PC-3 (cell line): ENCODE results near the gene GRIK1. TPM values are rescaled to one million over a fixed set of nuclear protein-coding genes. Genes with fewer than 3 reads are reported as not detected.

Experiments used
- ATAC-seq: fragments of 200-7000 bp; cut with Tn5 transposase; 2 replicates; pipeline ENCODE4 v1.9.1; 2020; ENCODE audit warnings: mild to moderate bottlenecking, moderate library complexity
- BruUV-seq: library from RNA; stranded (reverse); fragments of 400-500 nt; replicated peaks from 2 replicates; lab custom pipeline; 2021; lab: Mats Ljungman, UMichigan
- CTCF ChIA-PET: fragments of 300-600 bp; sonication (Branson Sonifier 250); formaldehyde crosslinking; loops from one replicate; lab custom pipeline; 2022; ENCODE audit warnings: antibody characterized with exemption; lab: Charles Lee
- POLR2A ChIA-PET: fragments of 300-600 bp; sonication (Branson Sonifier 250); formaldehyde crosslinking; loops from one replicate; lab custom pipeline; 2022; ENCODE audit warnings: antibody characterized with exemption; ENCODE audit not compliant: unreplicated experiment; lab: Charles Lee
- DNase-seq: peaks from one replicate; pipeline ENCODE4 v3.0.0-alpha.2; 2015
- H2AFZ ChIP-seq: fragments of 300-600 bp; sonication (generic); 2 replicates; pipeline ENCODE4 v1.6.0; 2016; ENCODE audit warnings: antibody characterized with exemption, low read length
- H3F3A ChIP-seq: fragments of 300-600 bp; sonication (generic); one replicate; pipeline ENCODE4 v1.6.0; 2017; ENCODE audit warnings: antibody characterized with exemption, low read length, control low read depth, mild to moderate bottlenecking; ENCODE audit not compliant: unreplicated experiment
- H3K27ac ChIP-seq: fragments of 300-600 bp; sonication (generic); 2 replicates; pipeline ENCODE4 v1.5.1; 2016; ENCODE audit warnings: mild to moderate bottlenecking, low read length
- H3K27me3 ChIP-seq: fragments of 300-600 bp; sonication (generic); 2 replicates; pipeline ENCODE4 v1.6.1; 2016; ENCODE audit warnings: low read length, mixed read lengths
- H3K36me3 ChIP-seq: fragments of 300-600 bp; sonication (generic); 2 replicates; pipeline ENCODE4 v1.6.1; 2016; ENCODE audit warnings: low read depth, mixed run types, low read length, mixed read lengths
- H3K4me1 ChIP-seq: fragments of 300-600 bp; sonication (generic); 2 replicates; pipeline ENCODE4 v1.5.1; 2016; ENCODE audit warnings: low read length; ENCODE audit not compliant: insufficient read depth
- H3K4me2 ChIP-seq: fragments of 300-600 bp; sonication (generic); 2 replicates; pipeline ENCODE4 v1.6.0; 2016; ENCODE audit warnings: low read length
- H3K4me3 ChIP-seq: fragments of 300-600 bp; sonication (generic); 2 replicates; pipeline ENCODE4 v1.5.1; 2016; ENCODE audit warnings: mild to moderate bottlenecking, low read length, mixed read lengths
- H3K79me2 ChIP-seq: fragments of 300-600 bp; sonication (generic); 2 replicates; pipeline ENCODE4 v1.6.1; 2017; ENCODE audit warnings: low read length, mixed read lengths
- H3K9ac ChIP-seq: fragments of 300-600 bp; sonication (generic); 2 replicates; pipeline ENCODE4 v1.6.0; 2016; ENCODE audit warnings: mild to moderate bottlenecking, low read length
- H3K9me2 ChIP-seq: fragments of 300-600 bp; sonication (generic); replicated peaks from 2 replicates; pipeline ENCODE4 v1.6.1; 2016; ENCODE audit warnings: mixed run types, low read length, mixed read lengths
- H3K9me3 ChIP-seq: fragments of 300-600 bp; sonication (generic); 2 replicates; pipeline ENCODE4 v1.6.1; 2016; ENCODE audit warnings: low read length, mixed read lengths
- H4K20me1 ChIP-seq: fragments of 300-600 bp; sonication (generic); 2 replicates; pipeline ENCODE4 v1.6.1; 2016; ENCODE audit warnings: low read length, mixed read lengths
- EZH2 ChIP-seq: fragments of 300-600 bp; sonication (generic); IDR thresholded peaks from one replicate; pipeline ENCODE4 v1.6.1; 2017; ENCODE audit warnings: antibody characterized with exemption, mild to moderate bottlenecking, low read length; ENCODE audit not compliant: unreplicated experiment
- EZH2phosphoT487 ChIP-seq: fragments of 300-600 bp; sonication (generic); IDR thresholded peaks from 2 replicates; pipeline ENCODE4 v1.6.1; 2018; ENCODE audit warnings: mild to moderate bottlenecking, antibody characterized with exemption, low read length, borderline replicate concordance
- intact Hi-C: fragments of 100-400 bp; cut with micrococcal nuclease; formaldehyde crosslinking; loops from 2 replicates; pipeline ENCODE4 v1.9.0; 2023
- total RNA-seq: library from RNA; depleted of rRNA; stranded (reverse); fragments of >200 nt; gene quantifications from 2 replicates; pipeline ENCODE4 v1.2.3, GENCODE V29; 2014
- TF ChIP-seq, protein P1 (sequence below): fragments of 300-600 bp; sonication (generic); conservative IDR thresholded peaks from 2 replicates; pipeline ENCODE4 v1.5.1; 2017; ENCODE audit warnings: antibody characterized with exemption, low read depth, mild to moderate bottlenecking, low read length

GRIK1 gene
- total RNA-seq, 1 experiment from 2014 or later = not detected

DNA sequence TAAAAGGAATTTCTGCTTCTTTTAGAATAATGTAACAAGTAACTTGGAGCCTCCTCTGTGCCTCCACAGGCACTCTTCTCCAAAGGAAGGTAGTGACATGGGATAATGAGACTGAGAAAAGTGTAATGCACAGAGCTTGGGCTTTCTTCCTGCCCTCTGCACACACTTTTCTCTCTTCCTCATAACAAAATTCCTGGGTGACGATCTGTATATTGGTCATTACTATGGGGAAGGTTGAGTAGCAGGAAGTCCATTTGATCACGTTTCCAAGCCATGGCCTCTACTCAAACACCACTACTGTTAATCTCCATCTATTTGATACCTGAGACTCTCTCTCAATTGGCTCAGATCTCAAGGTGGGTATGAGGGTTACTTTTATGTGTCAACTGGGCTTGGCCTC, 113.9 kb downstream of the GRIK1 start:
- Histone ChIP-seq H3K27me3 (no peaks in the 10 kb centered on the region), H4K20me1 (no peaks in the 10 kb centered on the region), H3K4me1 (no peaks in the 10 kb centered on the region), H3K4me3 (no peak overlapping the region), H3K9me2 (no peaks in the 10 kb centered on the region), H3K36me3 (no peaks in the 10 kb centered on the region), H3K79me2 (no peaks in the 10 kb centered on the region), H3K9ac (no peak overlapping the region), H2AFZ (no peak overlapping the region), H3F3A (no peaks in the 10 kb centered on the region), H3K4me2 (no peak overlapping the region), H3K27ac (no peak overlapping the region), H3K9me3 (0 out of 2 replicates have a peak, but pooled peaks cover 8% of the 10 kb centered on the region)
- BruUV-seq = no TSS peak
- ATAC-seq = no peak
- DNase-seq = no peak
- CTCF ChIA-PET = no interaction called here
- intact Hi-C loops = no loop called here
- TF ChIP-seq EZH2phosphoT487 (no peak), EZH2 (no peak)
- TF ChIP-seq, protein P1, sequence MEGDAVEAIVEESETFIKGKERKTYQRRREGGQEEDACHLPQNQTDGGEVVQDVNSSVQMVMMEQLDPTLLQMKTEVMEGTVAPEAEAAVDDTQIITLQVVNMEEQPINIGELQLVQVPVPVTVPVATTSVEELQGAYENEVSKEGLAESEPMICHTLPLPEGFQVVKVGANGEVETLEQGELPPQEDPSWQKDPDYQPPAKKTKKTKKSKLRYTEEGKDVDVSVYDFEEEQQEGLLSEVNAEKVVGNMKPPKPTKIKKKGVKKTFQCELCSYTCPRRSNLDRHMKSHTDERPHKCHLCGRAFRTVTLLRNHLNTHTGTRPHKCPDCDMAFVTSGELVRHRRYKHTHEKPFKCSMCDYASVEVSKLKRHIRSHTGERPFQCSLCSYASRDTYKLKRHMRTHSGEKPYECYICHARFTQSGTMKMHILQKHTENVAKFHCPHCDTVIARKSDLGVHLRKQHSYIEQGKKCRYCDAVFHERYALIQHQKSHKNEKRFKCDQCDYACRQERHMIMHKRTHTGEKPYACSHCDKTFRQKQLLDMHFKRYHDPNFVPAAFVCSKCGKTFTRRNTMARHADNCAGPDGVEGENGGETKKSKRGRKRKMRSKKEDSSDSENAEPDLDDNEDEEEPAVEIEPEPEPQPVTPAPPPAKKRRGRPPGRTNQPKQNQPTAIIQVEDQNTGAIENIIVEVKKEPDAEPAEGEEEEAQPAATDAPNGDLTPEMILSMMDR = no peak
- POLR2A ChIA-PET = no interaction called here

- ATAC-seq = no peak
- POLR2A ChIA-PET = no interaction called here
- Histone ChIP-seq H3K9me2 (no peaks in the 10 kb centered on the region), H3K9ac (no peak overlapping the region), H3K9me3 (0 out of 2 replicates have a peak, but pooled peaks cover 8% of the 10 kb centered on the region), H3K27me3 (no peaks in the 10 kb centered on the region), H3K79me2 (no peaks in the 10 kb centered on the region), H3K27ac (no peak overlapping the region), H3K36me3 (no peaks in the 10 kb centered on the region), H3K4me3 (no peak overlapping the region), H3F3A (no peaks in the 10 kb centered on the region), H3K4me1 (no peaks in the 10 kb centered on the region), H4K20me1 (no peaks in the 10 kb centered on the region), H2AFZ (no peak overlapping the region), H3K4me2 (no peak overlapping the region)
- no peak for DNase-seq
- intact Hi-C loops = no loop called here
- BruUV-seq = no TSS peak
- CTCF ChIA-PET = no interaction called here
- TF ChIP-seq, protein P1 = no peak
- TF ChIP-seq EZH2 = no peak
- TF ChIP-seq EZH2phosphoT487 = no peak
Observed at GRCh38 chr21:29825345-29825744, 114.5 kb downstream of the GRIK1 start.

- ATAC-seq (no peak), DNase-seq (no peak)
- Histone ChIP-seq H3K4me2 (no peak overlapping the region), H3K4me3 (no peak overlapping the region), H3K27ac (no peak overlapping the region), H2AFZ (no peak overlapping the region), H3F3A (no peaks in the 10 kb centered on the region), H3K79me2 (no peaks in the 10 kb centered on the region), H3K4me1 (no peaks in the 10 kb centered on the region), H3K9me2 (no peaks in the 10 kb centered on the region), H3K9ac (no peak overlapping the region), H3K9me3 (no peaks in the 10 kb centered on the region), H3K27me3 (no peaks in the 10 kb centered on the region), H3K36me3 (no peaks in the 10 kb centered on the region), H4K20me1 (no peaks in the 10 kb centered on the region)
- intact Hi-C loops = no loop called here
- ChIA-PET POLR2A (no interaction called here), CTCF (no interaction called here)
- no TSS peak for BruUV-seq
- no peak for TF ChIP-seq EZH2phosphoT487
- TF ChIP-seq, protein P1 = no peak
- no peak for TF ChIP-seq EZH2
Observed at GRCh38 chr21:29822064-29822463, 117.7 kb downstream of the GRIK1 start.
